Common myeloid progenitor, CD34-positive (primary cell): ENCODE results near the gene COL19A1.

ENCODE experiments used
- CTCF ChIA-PET: fragments of 350-600 bp; sonication (Branson Sonifier 250); formaldehyde crosslinking; loops from one replicate; lab custom pipeline; 2021; ENCODE audit warnings: antibody characterized with exemption; lab: Charles Lee
- POLR2A ChIA-PET: fragments of 350-600 bp; sonication (Branson Sonifier 250); formaldehyde crosslinking; loops from one replicate; lab custom pipeline; 2021; ENCODE audit warnings: antibody characterized with exemption; lab: Charles Lee
- DNase-seq, 3 donors: peaks; one replicate each; pipeline versions ENCODE4 v3.0.0 to v3.0.0-alpha.2; 2013
- H3K27ac ChIP-seq, 2 experiments: 1 replicate in 1 of 2; 2 replicates in 1 of 2; pipeline ENCODE4 v1.7.0; 2013; ENCODE audit warnings: inconsistent platforms in 2 of 2, low read length in 2 of 2, mild to moderate bottlenecking in 2 of 2, low read depth in 1 of 2, moderate library complexity in 1 of 2; ENCODE audit not compliant: severe bottlenecking in 2 of 2, insufficient read depth in 1 of 2, poor library complexity in 1 of 2
- H3K27me3 ChIP-seq, 5 experiments: replicated peaks in 2 of 5; 1 replicate in 3 of 5; 2 replicates in 2 of 5; pipeline versions ENCODE4 v1.6.1 to v1.7.0; 2013; ENCODE audit warnings: low read length in 4 of 5, mild to moderate bottlenecking in 2 of 5, moderate library complexity in 2 of 5, inconsistent platforms in 1 of 5; ENCODE audit not compliant: insufficient read depth in 5 of 5, control insufficient read depth in 4 of 5
- H3K36me3 ChIP-seq, 4 experiments: 1 replicate in 2 of 4; 2 replicates in 2 of 4; pipeline versions ENCODE4 v1.6.1 to v1.7.0; 2013; ENCODE audit warnings: low read length in 3 of 4, control low read depth in 1 of 4, mild to moderate bottlenecking in 1 of 4; ENCODE audit not compliant: control insufficient read depth in 4 of 4, insufficient read depth in 4 of 4
- H3K4me1 ChIP-seq, 4 experiments: 1 replicate in 3 of 4; 2 replicates in 1 of 4; pipeline versions ENCODE4 v1.6.1 to v1.7.1; 2013; ENCODE audit warnings: low read length in 3 of 4, mild to moderate bottlenecking in 3 of 4, control low read depth in 1 of 4, inconsistent platforms in 1 of 4, moderate library complexity in 1 of 4; ENCODE audit not compliant: control insufficient read depth in 4 of 4, insufficient read depth in 4 of 4; ENCODE audit errors: control extremely low read depth in 1 of 4
- H3K4me3 ChIP-seq, 7 experiments: 1 replicate in 4 of 7; 2 replicates in 3 of 7; pipeline versions ENCODE4 v1.5.1 to v1.7.0; 2013; ENCODE audit warnings: mild to moderate bottlenecking in 7 of 7, low read length in 6 of 7, moderate library complexity in 6 of 7, inconsistent platforms in 2 of 7, low read depth in 2 of 7, control low read depth in 1 of 7; ENCODE audit not compliant: insufficient read depth in 4 of 7, control insufficient read depth in 1 of 7; ENCODE audit errors: extremely low read depth in 1 of 7
- H3K9me3 ChIP-seq, 5 experiments: 1 replicate in 4 of 5; 2 replicates in 1 of 5; pipeline versions ENCODE4 v1.6.1 to v1.7.1; 2013; ENCODE audit warnings: low read length in 4 of 5, mild to moderate bottlenecking in 2 of 5, inconsistent platforms in 1 of 5, low read depth in 1 of 5, moderate library complexity in 1 of 5; ENCODE audit not compliant: control insufficient read depth in 4 of 5, insufficient read depth in 2 of 5; ENCODE audit errors: control extremely low read depth in 1 of 5
- WGBS: methylation state at CpG from one replicate; pipeline ENCODE4 v1.1.5; 2013; ENCODE audit not compliant: insufficient coverage; 5-methylcytosine and 5-hydroxymethylcytosine counted together

COL19A1 gene

DNA sequence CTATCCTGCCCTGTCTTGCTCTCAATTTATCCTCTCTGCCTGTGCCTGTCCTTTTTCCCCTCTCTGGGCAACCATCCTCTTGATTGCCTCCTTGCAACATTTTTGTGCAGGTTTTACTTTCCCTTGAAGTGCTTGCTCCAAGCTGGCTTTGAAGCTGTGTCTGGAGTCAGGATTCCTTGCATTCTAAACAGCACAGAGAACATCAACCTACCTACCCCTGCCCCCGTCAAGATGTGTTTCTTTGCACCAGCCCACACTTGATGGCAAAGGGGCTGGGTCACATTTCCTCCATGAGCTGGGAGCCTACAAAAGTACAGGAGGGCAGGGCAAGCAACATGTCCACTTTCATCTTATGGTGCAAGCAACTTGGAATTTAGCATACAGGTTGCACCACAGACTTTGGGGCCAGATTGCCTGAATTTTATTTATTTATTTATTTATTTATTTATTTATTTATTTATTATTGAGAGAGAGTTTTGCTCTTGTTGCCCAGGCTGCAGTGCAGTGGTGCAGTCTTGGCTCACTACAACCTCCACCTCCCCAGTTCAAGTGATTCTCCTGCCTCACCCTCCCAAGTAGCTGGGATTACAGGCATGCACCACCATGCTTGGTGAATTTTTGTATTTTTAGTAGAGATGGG lies 206.3 kb downstream of the COL19A1 start:
- 100% methylated on average over 1 of the region's 1 CpG for WGBS
- ChIA-PET CTCF (no interaction called here), POLR2A (no interaction called here)
- Histone ChIP-seq H3K27ac (no peak overlapping the region), H3K4me3 (no peak overlapping the region), H3K9me3 (no peaks in the 10 kb centered on the region), H3K36me3 (no peaks in the 10 kb centered on the region), H3K27me3 (no peaks in the 10 kb centered on the region), H3K4me1 (no peaks in the 10 kb centered on the region)
- DNase-seq, result no peak

DNA sequence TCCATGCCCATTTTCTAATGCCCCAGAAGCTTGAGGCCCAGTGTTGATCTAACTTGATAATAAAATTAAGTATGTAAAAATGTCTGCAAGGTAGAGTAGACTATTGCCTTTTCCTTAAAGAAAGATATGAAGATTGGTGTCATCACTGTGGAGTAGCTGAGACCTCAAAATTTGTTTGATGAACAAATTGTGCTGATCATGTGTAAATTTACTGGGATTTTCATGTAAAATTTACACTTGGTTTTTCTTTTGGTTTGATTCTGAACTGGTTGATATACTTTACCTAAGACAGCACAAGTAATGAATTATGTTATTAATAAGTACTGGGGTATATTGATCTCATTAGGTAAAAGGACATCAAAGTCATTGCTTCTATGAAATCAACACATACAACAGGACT lies 207.3 kb downstream of the COL19A1 start:
- no peak for DNase-seq
- Histone ChIP-seq H3K4me3 (no peak overlapping the region), H3K36me3 (no peaks in the 10 kb centered on the region), H3K27ac (no peak overlapping the region), H3K27me3 (no peaks in the 10 kb centered on the region), H3K4me1 (no peaks in the 10 kb centered on the region), H3K9me3 (no peaks in the 10 kb centered on the region)
- ChIA-PET POLR2A (no interaction called here), CTCF (no interaction called here)

DNA sequence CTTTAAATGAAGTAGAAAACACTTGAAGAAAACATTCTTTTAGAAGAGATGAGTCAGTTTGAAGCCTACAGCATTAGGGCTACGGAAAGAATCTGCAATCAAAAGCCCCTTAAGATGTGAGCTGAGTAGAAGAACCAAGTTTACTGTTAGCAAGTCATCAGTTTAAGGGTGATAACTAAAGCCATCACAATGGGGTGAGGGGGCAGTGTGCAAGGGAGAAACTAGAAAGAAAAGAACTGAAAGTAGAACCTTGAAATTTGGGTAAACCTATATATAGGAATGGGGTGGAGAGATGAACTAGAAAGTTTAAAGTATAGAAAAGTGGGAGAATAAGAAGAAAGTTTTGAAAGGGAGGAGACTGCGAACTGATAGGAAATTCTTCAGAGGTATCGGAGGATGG lies 212.9 kb downstream of the COL19A1 start:
- H3K27me3 ChIP-seq, result peaks cover 0 to 2% (median 0%) of the 10 kb centered on the region in 5 experiments
- no peak overlapping the region for H3K27ac ChIP-seq
- H3K9me3 ChIP-seq, result no peaks in the 10 kb centered on the region
- H3K36me3 ChIP-seq, result no peaks in the 10 kb centered on the region
- WGBS, result 98% methylated on average over 3 of the region's 3 CpGs
- no peak overlapping the region for H3K4me3 ChIP-seq
- no peaks in the 10 kb centered on the region for H3K4me1 ChIP-seq
- CTCF ChIA-PET, result no interaction called here
- POLR2A ChIA-PET, result no interaction called here
- no peak for DNase-seq

DNA sequence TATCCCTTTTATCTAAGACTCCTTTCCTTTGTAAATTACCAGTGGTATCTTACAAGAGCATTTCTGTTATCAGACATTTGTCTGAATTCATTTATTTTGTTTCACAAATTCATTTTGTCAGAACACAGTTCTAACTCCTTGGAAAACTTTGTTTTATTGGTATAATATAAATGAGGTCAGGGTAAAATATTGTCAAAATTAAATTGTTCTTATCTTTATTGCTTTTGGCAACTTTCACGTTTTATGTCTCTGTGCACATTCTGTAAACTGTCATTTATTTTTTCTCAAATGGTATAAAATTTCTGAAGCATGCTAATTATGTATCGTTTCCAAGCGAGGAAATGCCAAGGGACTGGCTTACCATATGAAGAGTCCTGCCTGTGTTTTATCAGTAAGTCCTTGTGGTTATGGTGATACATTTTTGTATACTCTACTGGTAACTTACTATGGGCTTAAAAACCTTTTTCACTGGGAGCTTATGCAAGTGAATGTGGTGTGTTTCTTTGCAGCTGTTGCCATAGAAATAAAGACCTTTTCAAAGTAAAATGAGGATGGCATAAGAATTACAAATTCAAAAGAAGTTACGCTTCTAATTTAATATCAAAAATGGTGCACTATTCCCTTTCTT lies 214.2 kb downstream of the COL19A1 start:
- no peak for DNase-seq
- H3K4me1 ChIP-seq, result no peaks in the 10 kb centered on the region
- CTCF ChIA-PET, result no interaction called here
- no peaks in the 10 kb centered on the region for H3K9me3 ChIP-seq
- no peak overlapping the region for H3K4me3 ChIP-seq
- H3K27me3 ChIP-seq, result peaks cover 0 to 2% (median 0%) of the 10 kb centered on the region in 5 experiments
- POLR2A ChIA-PET, result no interaction called here
- no CpG with 5 or more reads among the region's 4 CpGs for WGBS
- H3K27ac ChIP-seq, result no peak overlapping the region
- H3K36me3 ChIP-seq, result no peaks in the 10 kb centered on the region

DNA sequence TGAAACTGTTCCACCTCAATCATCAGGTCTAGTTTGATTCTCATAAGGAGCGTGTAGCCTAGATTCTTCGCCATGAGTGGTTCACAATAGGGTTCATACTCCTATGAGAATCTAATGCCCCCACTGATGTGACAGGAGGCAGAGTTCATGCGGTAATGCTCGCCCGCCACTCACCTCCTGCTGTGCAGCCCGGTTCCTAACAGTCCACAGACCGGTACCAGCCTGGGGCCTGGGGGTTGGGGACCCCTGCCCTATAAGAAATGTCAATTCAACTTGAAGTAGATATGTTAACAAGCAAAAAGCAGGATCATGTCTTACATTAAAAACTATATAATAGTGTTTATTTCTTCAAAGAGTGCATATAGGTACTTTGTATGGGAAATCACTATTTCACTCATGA lies 216.5 kb downstream of the COL19A1 start:
- Histone ChIP-seq H3K36me3 (no peaks in the 10 kb centered on the region), H3K4me1 (no peaks in the 10 kb centered on the region), H3K27ac (no peak overlapping the region), H3K4me3 (no peak overlapping the region), H3K27me3 (peaks cover 0 to 2% (median 0%) of the 10 kb centered on the region in 5 experiments), H3K9me3 (no peaks in the 10 kb centered on the region)
- DNase-seq, result no peak
- ChIA-PET CTCF (no interaction called here), POLR2A (no interaction called here)
- WGBS, result 71% methylated on average over 7 of the region's 7 CpGs

DNA sequence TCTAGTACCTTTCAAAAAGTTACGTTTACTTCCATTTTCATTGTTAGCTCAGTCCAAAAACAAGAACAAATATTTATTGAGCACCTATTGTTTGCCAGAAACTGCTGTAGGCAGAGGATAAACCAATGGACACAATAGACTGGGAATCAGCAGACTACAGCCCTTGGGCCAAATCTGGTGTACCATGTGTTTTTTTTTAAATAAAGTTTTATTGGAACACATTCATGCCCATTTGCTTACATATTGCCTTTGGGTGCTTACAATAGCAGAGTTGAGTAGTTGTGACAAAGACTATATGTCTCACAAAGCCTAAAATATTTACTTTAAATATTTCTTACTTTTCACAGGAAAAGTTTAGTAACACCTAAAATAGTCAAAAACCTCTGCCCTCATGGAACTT lies 220.4 kb downstream of the COL19A1 start:
- no peak overlapping the region for H3K4me3 ChIP-seq

DNA sequence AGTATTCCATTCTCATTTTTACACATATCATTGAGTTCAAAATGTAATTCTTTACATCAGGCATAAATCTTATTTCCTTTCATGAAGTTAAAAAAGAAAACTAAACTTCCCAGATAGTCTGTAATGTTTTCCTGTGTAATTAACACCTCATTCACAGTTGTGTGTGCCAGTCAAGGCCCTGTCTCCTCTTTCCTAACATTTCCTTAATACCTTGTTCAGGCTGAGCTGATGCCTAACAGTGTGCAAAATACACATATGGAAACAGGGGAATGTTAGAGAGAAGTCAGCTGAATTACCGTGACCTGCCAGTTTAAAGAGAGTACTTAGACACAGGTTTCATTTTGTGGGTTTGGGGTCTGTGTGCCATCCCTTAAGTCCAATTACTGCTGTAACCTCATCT lies 227.8 kb downstream of the COL19A1 start:
- CTCF ChIA-PET, result no interaction called here
- DNase-seq, result no peak
- no CpG with 5 or more reads among the region's 1 CpG for WGBS
- H3K4me1 ChIP-seq, result no peaks in the 10 kb centered on the region
- H3K4me3 ChIP-seq, result no peak overlapping the region
- POLR2A ChIA-PET, result no interaction called here
- H3K36me3 ChIP-seq, result no peaks in the 10 kb centered on the region
- no peak overlapping the region for H3K27ac ChIP-seq
- H3K27me3 ChIP-seq, result peaks cover 0 to 2% (median 0%) of the 10 kb centered on the region in 5 experiments
- H3K9me3 ChIP-seq, result no peaks in the 10 kb centered on the region

More for the DNA sequence above, 220.4 kb downstream of the COL19A1 start:
- Histone ChIP-seq H3K27ac (no peak overlapping the region), H3K27me3 (peaks cover 0 to 2% (median 0%) of the 10 kb centered on the region in 5 experiments), H3K4me1 (no peaks in the 10 kb centered on the region), H3K9me3 (no peaks in the 10 kb centered on the region), H3K36me3 (no peaks in the 10 kb centered on the region)
- ChIA-PET CTCF (no interaction called here), POLR2A (no interaction called here)
- 100% methylated on average over 1 of the region's 1 CpG for WGBS
- DNase-seq, result no peak
